IMR-90 (cell line): ENCODE data around the gene IL1RAP. TPM values are rescaled to one million over a fixed set of nuclear protein-coding genes. Genes with fewer than 3 reads are reported as not detected.

Experiments
- ATAC-seq: fragments of 200-7000 bp; cut with Tn5 transposase; 2 replicates; pipeline ENCODE4 v1.9.1; 2020; ENCODE audit warnings: low read depth, mild to moderate bottlenecking, moderate library complexity
- BruUV-seq: library from RNA; stranded (reverse); fragments of 400-500 nt; replicated peaks from 2 replicates; lab custom pipeline; 2021; lab: Mats Ljungman, UMichigan
- CTCF ChIA-PET: fragments of 300-600 bp; formaldehyde crosslinking; extraction: SDS; loops from one replicate; lab custom pipeline; 2021; ENCODE audit warnings: antibody characterized with exemption; lab: Yijun Ruan, JAX
- POLR2A ChIA-PET: fragments of 300-600 bp; sonication (Branson Sonifier 250); formaldehyde crosslinking; loops from one replicate; lab custom pipeline; 2022; ENCODE audit warnings: antibody characterized with exemption; ENCODE audit not compliant: unreplicated experiment; lab: Charles Lee
- DNase-seq: peaks from one replicate; pipeline ENCODE4 v3.0.0; 2013
- H2AFZ ChIP-seq: replicated peaks from 2 replicates; pipeline ENCODE3; 2013; ENCODE audit warnings: low read length, mild to moderate bottlenecking; ENCODE audit not compliant: poor library complexity
- H2AK5ac ChIP-seq: 2 replicates; pipeline ENCODE4 v1.6.1; 2013; ENCODE audit warnings: low read depth, low read length, inconsistent platforms
- H2AK9ac ChIP-seq: replicated peaks from 2 replicates; pipeline ENCODE3; 2013; ENCODE audit warnings: mild to moderate bottlenecking, low read depth, low read length, moderate library complexity; ENCODE audit not compliant: poor library complexity
- H2BK120ac ChIP-seq: 2 replicates; pipeline ENCODE4 v1.6.1; 2013; ENCODE audit warnings: low read depth, low read length, inconsistent platforms
- H2BK15ac ChIP-seq: 3 replicates; pipeline ENCODE4 v1.6.1; 2013; ENCODE audit warnings: low read depth, low read length, inconsistent platforms
- H2BK20ac ChIP-seq: 2 replicates; pipeline ENCODE4 v1.6.1; 2013; ENCODE audit warnings: low read depth, mild to moderate bottlenecking, inconsistent platforms, low read length, moderate library complexity
- H2BK5ac ChIP-seq: 2 replicates; pipeline ENCODE4 v1.6.1; 2013; ENCODE audit warnings: mild to moderate bottlenecking, low read depth, low read length, inconsistent platforms; ENCODE audit not compliant: poor library complexity, severe bottlenecking
- H3K14ac ChIP-seq: replicated peaks from 2 replicates; pipeline ENCODE4 v1.6.1; 2013; ENCODE audit warnings: low read depth, low read length, inconsistent platforms
- H3K18ac ChIP-seq: 2 replicates; pipeline ENCODE4 v1.6.1; 2013; ENCODE audit warnings: low read depth, low read length, control low read depth
- H3K23ac ChIP-seq: 2 replicates; pipeline ENCODE4 v1.6.1; 2013; ENCODE audit warnings: low read depth, low read length, inconsistent platforms
- H3K27ac ChIP-seq: 2 replicates; pipeline ENCODE4 v1.5.1; 2013; ENCODE audit warnings: mild to moderate bottlenecking, control low read depth, low read length; ENCODE audit not compliant: insufficient read depth
- H3K27me3 ChIP-seq: 2 replicates; pipeline ENCODE4 v1.6.1; 2013; ENCODE audit warnings: low read length; ENCODE audit not compliant: control insufficient read depth, insufficient read depth
- H3K36me3 ChIP-seq: 2 replicates; pipeline ENCODE4 v1.6.1; 2013; ENCODE audit warnings: low read length, mixed read lengths; ENCODE audit not compliant: control insufficient read depth, insufficient read depth
- H3K4ac ChIP-seq: 2 replicates; pipeline ENCODE4 v1.6.1; 2013; ENCODE audit warnings: low read depth, low read length, inconsistent platforms
- H3K4me1 ChIP-seq: 2 replicates; pipeline ENCODE4 v1.6.1; 2013; ENCODE audit warnings: low read length, mixed read lengths; ENCODE audit not compliant: control insufficient read depth, insufficient read depth
- H3K4me2 ChIP-seq: 2 replicates; pipeline ENCODE4 v1.6.1; 2013; ENCODE audit warnings: low read depth, mild to moderate bottlenecking, control low read depth, low read length, moderate library complexity
- H3K4me3 ChIP-seq: 2 replicates; pipeline ENCODE4 v1.5.1; 2013; ENCODE audit warnings: low read depth, mild to moderate bottlenecking, control low read depth, low read length, moderate library complexity; ENCODE audit not compliant: insufficient read depth
- H3K56ac ChIP-seq: 2 replicates; pipeline ENCODE4 v1.6.1; 2013; ENCODE audit warnings: low read length, inconsistent platforms; ENCODE audit not compliant: insufficient read depth; ENCODE audit errors: extremely low read depth
- H3K79me1 ChIP-seq, 2 experiments: 2 replicates each; pipeline ENCODE4 v1.6.1; 2013; ENCODE audit warnings: low read length in 2 of 2, inconsistent platforms in 1 of 2, low read depth in 1 of 2
- H3K9ac ChIP-seq: 2 replicates; pipeline ENCODE4 v1.6.1; 2013; ENCODE audit warnings: low read depth, low read length, control low read depth
- H3K9me1 ChIP-seq: 2 replicates; pipeline ENCODE4 v1.6.1; 2013; ENCODE audit warnings: low read length, inconsistent platforms; ENCODE audit not compliant: insufficient read depth
- H3K9me3 ChIP-seq: 2 replicates; pipeline ENCODE4 v1.6.1; 2013; ENCODE audit warnings: low read length; ENCODE audit not compliant: control insufficient read depth, insufficient read depth
- H4K20me1 ChIP-seq: 2 replicates; pipeline ENCODE4 v1.6.1; 2013; ENCODE audit warnings: low read length, inconsistent platforms; ENCODE audit not compliant: insufficient read depth
- H4K5ac ChIP-seq: 2 replicates; pipeline ENCODE4 v1.6.1; 2013; ENCODE audit warnings: mild to moderate bottlenecking, low read depth, low read length, control low read depth
- H4K8ac ChIP-seq, 2 experiments: 2 replicates each; pipeline ENCODE4 v1.6.1; 2013; ENCODE audit warnings: low read depth in 2 of 2, low read length in 2 of 2, control low read depth in 1 of 2, inconsistent platforms in 1 of 2
- H4K91ac ChIP-seq: 2 replicates; pipeline ENCODE4 v1.6.1; 2013; ENCODE audit warnings: low read depth, low read length, inconsistent platforms; ENCODE audit not compliant: insufficient read depth
- BHLHE40 ChIP-seq: fragments of 150-350 bp; IDR thresholded peaks from 2 replicates; pipeline ENCODE4 v1.6.1; 2016; ENCODE audit warnings: mild to moderate bottlenecking, low read depth, low read length
- CEBPB ChIP-seq: IDR thresholded peaks from 2 replicates; pipeline ENCODE4 v1.6.1; 2012; ENCODE audit warnings: low read depth, low read length, improper control_type of control experiment
- CHD1 ChIP-seq: IDR thresholded peaks from 2 replicates; pipeline ENCODE4 v1.6.1; 2012; ENCODE audit warnings: low read depth, low read length, improper control_type of control experiment
- CTCF ChIP-seq: conservative IDR thresholded peaks from 2 replicates; pipeline ENCODE4 v1.5.1; 2012; ENCODE audit warnings: mild to moderate bottlenecking, low read depth, low read length, improper control_type of control experiment
- MAFK ChIP-seq: IDR thresholded peaks from 2 replicates; pipeline ENCODE4 v1.6.1; 2012; ENCODE audit warnings: low read depth, low read length, improper control_type of control experiment
- MXI1 ChIP-seq: IDR thresholded peaks from 2 replicates; pipeline ENCODE4 v1.6.1; 2012; ENCODE audit warnings: low read depth, mild to moderate bottlenecking, low read length, moderate library complexity, borderline replicate concordance
- NFE2L2 ChIP-seq: fragments of 150-350 bp; IDR thresholded peaks from 2 replicates; pipeline ENCODE4 v1.6.1; 2016; ENCODE audit warnings: low read depth, mild to moderate bottlenecking, low read length
- RCOR1 ChIP-seq: IDR thresholded peaks from 2 replicates; pipeline ENCODE4 v1.6.1; 2012; ENCODE audit warnings: mild to moderate bottlenecking, low read length, improper control_type of control experiment; ENCODE audit not compliant: insufficient replicate concordance
- SMC3 ChIP-seq: fragments of 150-350 bp; IDR thresholded peaks from 2 replicates; pipeline ENCODE4 v1.6.1; 2016; ENCODE audit warnings: low read depth, mild to moderate bottlenecking, antibody characterized with exemption, low read length, moderate library complexity
- WGBS, 2 experiments: methylation state at CpG; one replicate each; pipeline versions ENCODE4 v1.1.5 to v1.1.7; 2013; ENCODE audit warnings: missing lambda C conversion rate in 2 of 2; ENCODE audit not compliant: insufficient read length in 1 of 2; ENCODE audit errors: extremely low coverage in 2 of 2; 5-methylcytosine and 5-hydroxymethylcytosine counted together
- dilution Hi-C: fragments of 300-500 bp; cut with HindIII; formaldehyde crosslinking; loops from one replicate; pipeline ENCODE4 v1.14.3; 2018; ENCODE audit warnings: low sequenced_read_pairs; ENCODE audit not compliant: unreplicated experiment
- in situ Hi-C: fragments of 300-500 bp; cut with MboI; formaldehyde crosslinking; loops from 3 replicates; pipeline ENCODE4 v1.14.3; 2019; ENCODE audit warnings: low sequenced_read_pairs, inconsistent platforms, mixed read lengths
- intact Hi-C: fragments of 100-400 bp; cut with micrococcal nuclease; formaldehyde crosslinking; loops from 2 replicates; pipeline ENCODE4 v1.10.0; 2022
- polyA plus RNA-seq, 3 experiments: library from polyadenylated mRNA; depleted of rRNA; stranded (reverse); fragments of >200 nt; gene quantifications; 2 replicates each; pipeline ENCODE4 v1.2.3, GENCODE V29; 2012; ENCODE audit warnings: low replicate concordance in 1 of 3
- total RNA-seq: library from RNA; depleted of rRNA; stranded (reverse); fragments of >200 nt; gene quantifications from 2 replicates; pipeline ENCODE4 v1.2.3, GENCODE V29; 2012
- TF ChIP-seq, protein P1 (sequence below): fragments of 150-350 bp; IDR thresholded peaks from 2 replicates; pipeline ENCODE4 v1.6.1; 2016; ENCODE audit warnings: low read depth, mild to moderate bottlenecking, low read length, moderate library complexity, borderline replicate concordance
- TF ChIP-seq, protein P2 (sequence below): fragments of 150-350 bp; IDR thresholded peaks from 2 replicates; pipeline ENCODE4 v1.6.1; 2017; ENCODE audit warnings: mild to moderate bottlenecking, antibody characterized with exemption, low read length, low read depth

IL1RAP gene
- total and polyA plus RNA-seq, 2 of the 4 experiments (the other 2 are of a cell fraction) = 8.3 to 11.3 TPM

GRCh38 chr3:190558316-190558715 is 44.4 kb downstream of the IL1RAP start:
- no peak overlapping the region for H2AK5ac ChIP-seq
- H3K79me1 ChIP-seq = peaks cover 3 to 4% of the 10 kb centered on the region in 2 experiments; a peak in 1 of 4 replicates
- H3K4me3 ChIP-seq = no peak overlapping the region
- no peak overlapping the region for H4K8ac ChIP-seq
- no peak overlapping the region for H2AK9ac ChIP-seq
- H2BK20ac ChIP-seq = no peak overlapping the region
- no peaks in the 10 kb centered on the region for H3K27me3 ChIP-seq
- no peak overlapping the region for H2AFZ ChIP-seq
- H4K20me1 ChIP-seq = no peaks in the 10 kb centered on the region
- ChIA-PET CTCF (interaction anchor here (0.7 kb wide), 1 partner anchor 130 kb away, joined by 3 read pairs; no protein-coding TSS in a partner anchor), POLR2A (no interaction called here)
- no peaks in the 10 kb centered on the region for H3K36me3 ChIP-seq
- no peak overlapping the region for H3K4ac ChIP-seq
- no peak overlapping the region for H2BK5ac ChIP-seq
- no CpG with 5 or more reads among the region's 1 CpG for WGBS, 2 experiments
- no peak overlapping the region for H3K56ac ChIP-seq
- H3K27ac ChIP-seq = no peak overlapping the region
- dilution Hi-C loops = no loop called here
- H2BK120ac ChIP-seq = no peak overlapping the region
- ATAC-seq = no peak
- no peaks in the 10 kb centered on the region; the same call in 1 of the 2 replicates for H3K9me3 ChIP-seq
- BruUV-seq = no TSS peak
- no peak overlapping the region for H3K9ac ChIP-seq
- H3K9me1 ChIP-seq = no peaks in the 10 kb centered on the region; the same call in 1 of the 2 replicates
- H2BK15ac ChIP-seq = no peak overlapping the region
- no peak overlapping the region for H4K91ac ChIP-seq
- H3K4me2 ChIP-seq = no peak overlapping the region
- H3K23ac ChIP-seq = no peak overlapping the region
- no peak for DNase-seq
- TF ChIP-seq, protein P1, sequence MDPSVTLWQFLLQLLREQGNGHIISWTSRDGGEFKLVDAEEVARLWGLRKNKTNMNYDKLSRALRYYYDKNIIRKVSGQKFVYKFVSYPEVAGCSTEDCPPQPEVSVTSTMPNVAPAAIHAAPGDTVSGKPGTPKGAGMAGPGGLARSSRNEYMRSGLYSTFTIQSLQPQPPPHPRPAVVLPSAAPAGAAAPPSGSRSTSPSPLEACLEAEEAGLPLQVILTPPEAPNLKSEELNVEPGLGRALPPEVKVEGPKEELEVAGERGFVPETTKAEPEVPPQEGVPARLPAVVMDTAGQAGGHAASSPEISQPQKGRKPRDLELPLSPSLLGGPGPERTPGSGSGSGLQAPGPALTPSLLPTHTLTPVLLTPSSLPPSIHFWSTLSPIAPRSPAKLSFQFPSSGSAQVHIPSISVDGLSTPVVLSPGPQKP = no peak
- TF ChIP-seq MXI1 = no peak
- TF ChIP-seq CTCF = no peak
- TF ChIP-seq NFE2L2 = no peak
- no peak for TF ChIP-seq SMC3
- TF ChIP-seq, protein P2, sequence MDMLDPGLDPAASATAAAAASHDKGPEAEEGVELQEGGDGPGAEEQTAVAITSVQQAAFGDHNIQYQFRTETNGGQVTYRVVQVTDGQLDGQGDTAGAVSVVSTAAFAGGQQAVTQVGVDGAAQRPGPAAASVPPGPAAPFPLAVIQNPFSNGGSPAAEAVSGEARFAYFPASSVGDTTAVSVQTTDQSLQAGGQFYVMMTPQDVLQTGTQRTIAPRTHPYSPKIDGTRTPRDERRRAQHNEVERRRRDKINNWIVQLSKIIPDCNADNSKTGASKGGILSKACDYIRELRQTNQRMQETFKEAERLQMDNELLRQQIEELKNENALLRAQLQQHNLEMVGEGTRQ = no peak
- TF ChIP-seq BHLHE40 = no peak
- no peak for TF ChIP-seq CHD1
- no peak for TF ChIP-seq CEBPB
- no peak for TF ChIP-seq MAFK
- TF ChIP-seq RCOR1 = no peak
- intact Hi-C loops = no loop called here
- no peak overlapping the region for H3K14ac ChIP-seq
- in situ Hi-C loops = no loop called here
- H4K5ac ChIP-seq = no peak overlapping the region
- H3K18ac ChIP-seq = no peak overlapping the region
- H3K4me1 ChIP-seq = no peaks in the 10 kb centered on the region
